Activated CD8-positive, alpha-beta memory T cell treated with anti-CD3 and anti-CD28 coated beads for 24 hours (primary cell): ENCODE measurements around the gene RASAL1.
"Not testable (repeated sequence)": the region's sequence is repeated elsewhere in the genome, so short reads cannot be mapped to it uniquely, and the experiment has no call there.

Source experiments
- DNase-seq: peaks from one replicate; pipeline ENCODE4 v3.0.0-alpha.2; 2020

Gene RASAL1

GRCh38 chr12:113137861-113138783 lies 2.6 kb upstream of the RASAL1 start:
- no peak for DNase-seq

GRCh38 chr12:113136990-113137511 lies 1.5 kb upstream of the RASAL1 start:
- DNase-seq = no peak

GRCh38 chr12:113136128-113136989 lies 798 bp upstream of the RASAL1 start:
- DNase-seq = peak; percentile 72

- no peak for DNase-seq
These were observed 1.0 kb downstream of the RASAL1 start for GRCh38 chr12:113134521-113134951.

- DNase-seq = no peak
These were observed 1.5 kb downstream of the RASAL1 start for GRCh38 chr12:113134071-113134470.

GRCh38 chr12:113133666-113134065 lies 1.9 kb downstream of the RASAL1 start:
- no peak for DNase-seq

- no peak for DNase-seq
These were observed 2.5 kb downstream of the RASAL1 start for GRCh38 chr12:113133036-113133435.

GRCh38 chr12:113131556-113131955 lies 4.0 kb downstream of the RASAL1 start:
- no peak for DNase-seq

- DNase-seq = no peak
These were observed 5.0 kb downstream of the RASAL1 start for GRCh38 chr12:113130457-113131135.

GRCh38 chr12:113129664-113130456 lies 5.7 kb downstream of the RASAL1 start:
- DNase-seq = no peak

- no peak for DNase-seq
These were observed 6.5 kb downstream of the RASAL1 start for GRCh38 chr12:113128802-113129663.

GRCh38 chr12:113127791-113128199 lies 7.8 kb downstream of the RASAL1 start:
- no peak for DNase-seq

GRCh38 chr12:113120670-113121370 lies 14.7 kb downstream of the RASAL1 start:
- DNase-seq = no peak

- DNase-seq = no peak
These were observed 15.4 kb downstream of the RASAL1 start for GRCh38 chr12:113119980-113120669.

GRCh38 chr12:113118142-113118541 lies 17.4 kb downstream of the RASAL1 start:
- DNase-seq = no peak

GRCh38 chr12:113117684-113118083 lies 17.9 kb downstream of the RASAL1 start:
- not testable (repeated sequence) for DNase-seq

GRCh38 chr12:113116875-113117274 lies 18.7 kb downstream of the RASAL1 start:
- no peak for DNase-seq

GRCh38 chr12:113115455-113116126 lies 20.0 kb downstream of the RASAL1 start:
- DNase-seq = no peak
